ENCODE measurements around the gene SPNS1.

Gene SPNS1

GRCh38 chr16:29029168-29029994 lies 54.8 kb downstream of the SPNS1 start:
- no peak for DNase-seq

- no peak for DNase-seq
These were observed 55.7 kb downstream of the SPNS1 start for GRCh38 chr16:29030086-29030840.

Data from NCI-H526 (cell line).